ENCODE results near the gene FAM171A1.

The FAM171A1 gene

DNA sequence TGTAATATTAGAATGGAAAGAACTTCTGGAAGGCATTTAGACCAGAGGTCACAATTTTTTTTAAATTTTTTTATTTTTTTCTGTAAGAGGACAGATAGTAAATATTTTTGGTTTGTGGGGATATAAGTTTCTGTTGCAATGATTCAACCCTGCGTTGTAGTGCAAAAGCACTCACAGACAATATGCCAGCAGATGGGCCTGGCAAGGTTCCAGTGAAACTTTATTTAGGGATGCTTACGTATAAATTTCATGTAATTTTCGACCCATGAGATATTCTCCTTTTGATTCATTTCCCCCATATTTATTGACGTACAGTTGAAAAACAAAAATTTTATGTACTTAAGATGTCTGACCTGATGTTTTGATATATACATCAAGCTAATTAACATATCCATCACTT, 129.8 kb downstream of the FAM171A1 start:
- no peaks in the 10 kb centered on the region for H3K36me3 ChIP-seq (ENCODE audit: insufficient read depth, low read length)
- no peaks in the 10 kb centered on the region for H3K79me2 ChIP-seq (ENCODE audit: insufficient read depth, low read length)
- no peaks in the 10 kb centered on the region for H3K27me3 ChIP-seq (ENCODE audit: insufficient read depth, low read length, poor library complexity, severe bottlenecking)
- no peaks in the 10 kb centered on the region for H3K9me3 ChIP-seq (ENCODE audit: insufficient read depth, low read depth, low read length)
- H3K9ac ChIP-seq (ENCODE audit: low read depth, low read length, poor library complexity, severe bottlenecking) = no peak overlapping the region
- TF ChIP-seq, protein P1, sequence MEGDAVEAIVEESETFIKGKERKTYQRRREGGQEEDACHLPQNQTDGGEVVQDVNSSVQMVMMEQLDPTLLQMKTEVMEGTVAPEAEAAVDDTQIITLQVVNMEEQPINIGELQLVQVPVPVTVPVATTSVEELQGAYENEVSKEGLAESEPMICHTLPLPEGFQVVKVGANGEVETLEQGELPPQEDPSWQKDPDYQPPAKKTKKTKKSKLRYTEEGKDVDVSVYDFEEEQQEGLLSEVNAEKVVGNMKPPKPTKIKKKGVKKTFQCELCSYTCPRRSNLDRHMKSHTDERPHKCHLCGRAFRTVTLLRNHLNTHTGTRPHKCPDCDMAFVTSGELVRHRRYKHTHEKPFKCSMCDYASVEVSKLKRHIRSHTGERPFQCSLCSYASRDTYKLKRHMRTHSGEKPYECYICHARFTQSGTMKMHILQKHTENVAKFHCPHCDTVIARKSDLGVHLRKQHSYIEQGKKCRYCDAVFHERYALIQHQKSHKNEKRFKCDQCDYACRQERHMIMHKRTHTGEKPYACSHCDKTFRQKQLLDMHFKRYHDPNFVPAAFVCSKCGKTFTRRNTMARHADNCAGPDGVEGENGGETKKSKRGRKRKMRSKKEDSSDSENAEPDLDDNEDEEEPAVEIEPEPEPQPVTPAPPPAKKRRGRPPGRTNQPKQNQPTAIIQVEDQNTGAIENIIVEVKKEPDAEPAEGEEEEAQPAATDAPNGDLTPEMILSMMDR (conservative IDR thresholded peaks at IDR 0.05; ENCODE audit: low read length) = no peak
- TF ChIP-seq EZH2phosphoT487 (IDR thresholded peaks at IDR 0.05; ENCODE audit: borderline replicate concordance) = no peak
- no peak overlapping the region for H3K4me3 ChIP-seq (ENCODE audit: low read length, poor library complexity, severe bottlenecking)
- H3F3A ChIP-seq (ENCODE audit: low read depth) = no peaks in the 10 kb centered on the region
- no peak overlapping the region for H2AFZ ChIP-seq (ENCODE audit: low read length)
- H3K9me2 ChIP-seq (replicated peaks; ENCODE audit: low read depth, low read length) = no peaks in the 10 kb centered on the region
- H3K4me2 ChIP-seq (ENCODE audit: low read depth, low read length, poor library complexity, severe bottlenecking) = no peak overlapping the region
- H4K20me1 ChIP-seq (ENCODE audit: insufficient read depth, low read length, poor library complexity, severe bottlenecking) = no peaks in the 10 kb centered on the region
- no peaks in the 10 kb centered on the region for H3K4me1 ChIP-seq (ENCODE audit: insufficient read depth, low read length, poor library complexity, severe bottlenecking)

GRCh38 chr10:15238555-15239335, 132.3 kb downstream of the FAM171A1 start:
- Histone ChIP-seq H3K9ac (ENCODE audit: low read depth, low read length, poor library complexity, severe bottlenecking) (no peak overlapping the region), H3K9me2 (replicated peaks; ENCODE audit: low read depth, low read length) (no peaks in the 10 kb centered on the region), H3K4me2 (ENCODE audit: low read depth, low read length, poor library complexity, severe bottlenecking) (no peak overlapping the region), H2AFZ (ENCODE audit: low read length) (no peak overlapping the region), H3K27me3 (ENCODE audit: insufficient read depth, low read length, poor library complexity, severe bottlenecking) (no peaks in the 10 kb centered on the region), H3K4me3 (ENCODE audit: low read length, poor library complexity, severe bottlenecking) (no peak overlapping the region), H3K79me2 (ENCODE audit: insufficient read depth, low read length) (no peaks in the 10 kb centered on the region), H3K36me3 (ENCODE audit: insufficient read depth, low read length) (no peaks in the 10 kb centered on the region), H3F3A (ENCODE audit: low read depth) (no peaks in the 10 kb centered on the region), H4K20me1 (ENCODE audit: insufficient read depth, low read length, poor library complexity, severe bottlenecking) (no peaks in the 10 kb centered on the region), H3K4me1 (ENCODE audit: insufficient read depth, low read length, poor library complexity, severe bottlenecking) (no peaks in the 10 kb centered on the region), H3K9me3 (ENCODE audit: insufficient read depth, low read depth, low read length) (no peaks in the 10 kb centered on the region)
- no peak for TF ChIP-seq EZH2phosphoT487 (IDR thresholded peaks at IDR 0.05; ENCODE audit: borderline replicate concordance)
- TF ChIP-seq, protein P1 (conservative IDR thresholded peaks at IDR 0.05; ENCODE audit: low read length) = no peak

- no peaks in the 10 kb centered on the region for H4K20me1 ChIP-seq (ENCODE audit: insufficient read depth, low read length, poor library complexity, severe bottlenecking)
Observed at GRCh38 chr10:15237351-15237750, 133.7 kb downstream of the FAM171A1 start.

More at GRCh38 chr10:15237351-15237750, 133.7 kb downstream of the FAM171A1 start:
- H3K4me2 ChIP-seq (ENCODE audit: low read depth, low read length, poor library complexity, severe bottlenecking) = no peak overlapping the region
- H3K79me2 ChIP-seq (ENCODE audit: insufficient read depth, low read length) = no peaks in the 10 kb centered on the region
- H3K9me3 ChIP-seq (ENCODE audit: insufficient read depth, low read depth, low read length) = no peaks in the 10 kb centered on the region
- no peaks in the 10 kb centered on the region for H3K9me2 ChIP-seq (replicated peaks; ENCODE audit: low read depth, low read length)
- H2AFZ ChIP-seq (ENCODE audit: low read length) = no peak overlapping the region
- H3K4me3 ChIP-seq (ENCODE audit: low read length, poor library complexity, severe bottlenecking) = no peak overlapping the region
- TF ChIP-seq, protein P1 (conservative IDR thresholded peaks at IDR 0.05; ENCODE audit: low read length) = no peak
- TF ChIP-seq EZH2phosphoT487 (IDR thresholded peaks at IDR 0.05; ENCODE audit: borderline replicate concordance) = no peak
- H3K9ac ChIP-seq (ENCODE audit: low read depth, low read length, poor library complexity, severe bottlenecking) = no peak overlapping the region
- no peaks in the 10 kb centered on the region for H3F3A ChIP-seq (ENCODE audit: low read depth)
- H3K27me3 ChIP-seq (ENCODE audit: insufficient read depth, low read length, poor library complexity, severe bottlenecking) = no peaks in the 10 kb centered on the region
- H3K36me3 ChIP-seq (ENCODE audit: insufficient read depth, low read length) = no peaks in the 10 kb centered on the region
- H3K4me1 ChIP-seq (ENCODE audit: insufficient read depth, low read length, poor library complexity, severe bottlenecking) = no peaks in the 10 kb centered on the region
